Astrocyte of the spinal cord (primary cell): Measurements from ENCODE around the gene HOXA3.

Source experiments
- DNase-seq: peaks from one replicate; pipeline ENCODE4 v3.0.0; 2011; ENCODE audit warnings: low read depth, low spot score
- H3K4me3 ChIP-seq: 2 replicates; pipeline ENCODE4 v1.5.1; 2011; ENCODE audit warnings: low read depth, mild to moderate bottlenecking, low read length, moderate library complexity
- in situ Hi-C: cut with HindIII; loops from 2 replicates; pipeline ENCODE4 v1.10.0; 2017; ENCODE audit warnings: low sequenced_read_pairs
- TF ChIP-seq, protein P1 (sequence below): IDR thresholded peaks from 2 replicates; pipeline ENCODE4 v1.5.1; 2012; ENCODE audit warnings: low read depth, mild to moderate bottlenecking, low read length, inconsistent platforms

The HOXA3 gene

DNA sequence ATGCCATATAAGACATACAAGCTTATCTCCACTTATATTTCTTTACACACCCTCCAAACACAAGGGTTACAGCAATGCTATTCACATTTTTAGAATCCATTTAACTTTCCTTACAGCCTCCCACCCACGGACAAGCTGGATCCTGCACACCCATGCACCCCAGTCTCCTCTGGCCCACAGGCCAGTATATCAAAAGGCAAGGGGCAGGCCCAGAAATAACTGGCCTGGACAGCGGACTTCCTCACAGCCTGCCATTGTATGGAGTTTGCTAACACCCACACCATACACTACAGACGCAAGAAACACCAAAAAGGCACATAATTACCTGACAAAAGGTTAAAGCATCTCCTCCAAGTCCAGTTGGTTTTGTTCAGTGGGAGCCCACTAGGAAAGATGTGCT, 33.8 kb downstream of the HOXA3 start:
- peak overlapping the region; percentile 89 for H3K4me3 ChIP-seq
- no peak for DNase-seq
- in situ Hi-C loops = no loop called here
- TF ChIP-seq, protein P1, sequence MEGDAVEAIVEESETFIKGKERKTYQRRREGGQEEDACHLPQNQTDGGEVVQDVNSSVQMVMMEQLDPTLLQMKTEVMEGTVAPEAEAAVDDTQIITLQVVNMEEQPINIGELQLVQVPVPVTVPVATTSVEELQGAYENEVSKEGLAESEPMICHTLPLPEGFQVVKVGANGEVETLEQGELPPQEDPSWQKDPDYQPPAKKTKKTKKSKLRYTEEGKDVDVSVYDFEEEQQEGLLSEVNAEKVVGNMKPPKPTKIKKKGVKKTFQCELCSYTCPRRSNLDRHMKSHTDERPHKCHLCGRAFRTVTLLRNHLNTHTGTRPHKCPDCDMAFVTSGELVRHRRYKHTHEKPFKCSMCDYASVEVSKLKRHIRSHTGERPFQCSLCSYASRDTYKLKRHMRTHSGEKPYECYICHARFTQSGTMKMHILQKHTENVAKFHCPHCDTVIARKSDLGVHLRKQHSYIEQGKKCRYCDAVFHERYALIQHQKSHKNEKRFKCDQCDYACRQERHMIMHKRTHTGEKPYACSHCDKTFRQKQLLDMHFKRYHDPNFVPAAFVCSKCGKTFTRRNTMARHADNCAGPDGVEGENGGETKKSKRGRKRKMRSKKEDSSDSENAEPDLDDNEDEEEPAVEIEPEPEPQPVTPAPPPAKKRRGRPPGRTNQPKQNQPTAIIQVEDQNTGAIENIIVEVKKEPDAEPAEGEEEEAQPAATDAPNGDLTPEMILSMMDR = no peak

DNA sequence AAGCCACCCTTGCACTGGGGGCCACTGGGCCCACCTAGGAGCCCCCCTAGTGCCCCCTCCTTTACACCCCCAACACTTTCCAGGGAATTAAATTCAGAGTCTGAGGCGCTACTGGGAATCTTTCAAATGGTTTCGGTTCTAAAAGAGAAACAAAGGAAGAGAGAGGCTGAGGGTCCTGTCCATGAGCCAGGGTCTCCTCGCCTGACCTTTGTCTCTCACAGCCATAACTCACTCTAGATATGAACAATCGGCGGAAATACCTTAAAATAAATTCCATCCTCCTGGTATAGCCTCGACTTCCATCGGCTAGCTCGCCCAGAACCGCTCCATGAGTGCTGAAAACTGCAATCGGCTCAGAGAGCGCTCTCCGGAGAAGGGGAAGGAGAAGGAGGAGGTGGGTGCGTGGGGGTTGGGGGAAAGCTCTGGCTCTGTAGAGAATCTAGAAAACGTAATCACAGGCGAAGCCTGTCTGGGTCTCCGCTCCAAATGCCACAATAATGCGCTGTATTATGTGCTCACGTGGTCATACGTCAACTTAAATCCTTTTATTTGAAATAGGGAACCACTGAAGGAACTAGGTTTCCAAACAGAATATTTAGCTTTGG, 34.4 kb downstream of the HOXA3 start:
- TF ChIP-seq, protein P1 = no peak
- peak overlapping the region; percentile 89 for H3K4me3 ChIP-seq
- in situ Hi-C loops = no loop called here
- peak; percentile 91 for DNase-seq

DNA sequence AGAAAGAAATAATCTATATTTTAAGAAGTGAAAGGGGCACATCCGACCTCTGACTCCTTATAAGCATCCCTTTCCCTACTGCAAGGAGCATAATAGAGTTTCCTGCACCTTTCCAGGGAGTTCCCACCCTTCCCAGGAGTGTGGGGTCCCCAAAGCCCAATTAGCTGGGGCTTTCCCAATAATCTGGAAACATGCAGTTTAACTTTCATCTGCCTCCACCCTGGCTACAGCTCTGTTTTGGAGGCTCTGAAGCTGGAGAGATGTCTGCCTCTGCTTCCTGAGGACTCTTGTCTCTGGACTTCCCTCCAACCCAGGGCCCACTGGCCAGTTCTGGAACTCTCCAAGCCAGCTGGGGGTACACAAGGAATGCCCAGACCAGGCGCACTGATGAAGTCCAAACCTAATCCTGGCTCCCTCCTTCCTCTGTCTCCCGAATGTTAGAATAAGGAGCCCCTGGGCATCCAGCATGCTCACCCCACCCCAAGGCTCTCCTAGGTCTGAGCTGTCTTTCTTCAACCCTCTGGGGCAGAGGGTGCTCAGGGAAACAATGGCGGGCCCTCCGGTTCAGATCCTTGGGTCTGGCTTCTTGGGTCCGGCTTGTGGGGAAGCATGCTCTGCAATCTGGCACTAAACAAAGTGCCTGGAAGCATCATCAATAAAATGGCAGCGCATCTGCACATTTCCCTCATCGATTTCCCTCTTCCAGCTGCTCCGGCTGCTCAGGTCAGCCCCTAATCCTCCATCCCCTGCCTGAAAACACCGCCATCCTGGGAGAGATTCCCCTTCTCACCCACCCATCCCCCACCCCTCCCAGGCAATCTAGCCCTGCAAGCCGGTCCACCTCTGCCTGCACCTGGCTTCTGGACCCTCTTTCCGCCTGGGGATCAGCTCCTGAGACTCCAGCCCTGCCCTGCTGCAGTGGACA, 35.2 kb downstream of the HOXA3 start:
- TF ChIP-seq, protein P1 = no peak
- in situ Hi-C loops = no loop called here
- no peak for DNase-seq
- H3K4me3 ChIP-seq = peak overlapping the region; percentile 89

DNA sequence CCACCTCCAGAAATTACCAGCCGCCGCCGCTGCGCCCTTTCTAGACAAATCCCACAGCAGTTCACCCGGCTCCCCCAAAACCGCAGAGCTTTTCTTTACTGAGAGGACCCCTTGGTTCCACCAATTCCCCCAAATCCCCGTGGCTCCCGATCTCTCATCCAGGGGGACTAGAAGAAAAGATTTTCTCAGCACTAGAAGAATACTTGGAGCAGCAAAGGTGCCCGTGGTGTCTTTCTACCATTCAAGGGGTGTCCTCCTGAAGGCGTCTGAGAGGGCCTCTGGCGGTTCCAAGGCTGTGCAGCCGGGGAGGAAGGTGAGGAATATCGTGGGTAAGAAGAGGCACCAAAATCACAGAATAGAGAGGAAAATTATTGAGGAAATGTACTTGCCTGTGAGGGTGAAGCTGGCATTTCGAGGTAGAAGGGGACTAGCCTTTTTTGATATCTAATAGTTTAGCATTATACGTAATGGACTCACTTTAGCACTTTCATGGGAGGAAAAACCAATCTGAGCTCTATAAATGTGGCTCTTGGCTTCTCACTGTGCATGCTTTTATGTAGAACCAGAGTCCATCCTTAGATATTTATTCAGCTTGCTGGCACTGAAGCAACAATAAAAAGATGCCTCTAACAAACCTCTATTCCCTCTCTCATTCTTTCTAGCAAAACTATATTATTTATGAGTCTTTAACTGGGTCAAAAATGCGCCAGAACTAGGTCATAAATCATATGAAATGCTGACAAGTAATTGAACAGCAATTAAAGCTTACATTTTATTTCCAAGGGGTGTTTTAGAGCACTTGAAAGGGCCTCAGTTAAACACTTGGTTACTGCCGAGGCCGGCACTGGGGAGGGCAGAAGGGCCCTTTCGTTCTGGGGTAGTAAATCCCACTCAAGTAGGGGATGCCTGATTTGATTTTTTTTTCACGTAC, 36.1 kb downstream of the HOXA3 start:
- DNase-seq = no peak
- peak overlapping the region; percentile 89 for H3K4me3 ChIP-seq
- in situ Hi-C loops = no loop called here
- TF ChIP-seq, protein P1 = no peak

DNA sequence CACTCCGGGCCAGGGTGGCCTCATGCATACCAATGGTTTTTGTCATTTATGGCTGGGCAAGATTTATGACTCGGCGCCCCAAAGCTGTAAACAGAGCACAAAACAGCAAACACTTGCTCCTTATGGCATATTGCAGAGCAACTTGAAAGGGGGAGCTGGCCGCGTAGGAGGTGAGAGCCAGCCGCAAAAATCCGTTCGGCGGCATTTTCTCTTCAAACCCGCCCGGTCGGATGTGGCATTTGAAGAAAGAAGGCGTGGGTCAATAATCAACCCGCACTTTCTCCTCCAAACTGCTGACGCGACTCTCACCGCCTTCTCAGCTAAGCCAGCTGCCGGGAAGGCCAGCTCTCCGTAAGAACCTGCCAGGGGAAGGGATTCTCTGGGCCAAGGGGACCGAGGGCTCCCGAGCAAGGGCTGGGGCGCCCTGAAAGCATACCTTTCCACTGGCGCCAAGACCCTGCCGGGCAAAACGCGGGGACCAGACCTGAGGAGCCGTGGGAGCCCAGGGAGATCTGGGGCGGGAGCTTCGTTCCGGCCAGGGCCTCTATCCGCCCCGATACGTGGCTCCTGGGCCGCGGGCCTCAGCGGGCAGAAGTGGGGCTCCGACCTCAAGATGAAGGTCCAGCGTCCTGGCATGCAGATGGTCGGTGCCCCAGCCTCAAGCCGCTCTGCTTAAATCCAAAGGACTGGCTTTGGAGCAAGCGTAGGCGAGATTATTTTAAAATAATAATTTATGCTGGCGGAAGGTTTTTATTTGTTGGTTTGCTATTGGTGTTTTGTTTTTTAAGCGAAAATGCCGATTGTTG, 37.0 kb downstream of the HOXA3 start:
- in situ Hi-C loops = no loop called here
- peak overlapping the region; percentile 89 for H3K4me3 ChIP-seq
- TF ChIP-seq, protein P1 = no peak
- DNase-seq = peak; percentile 86
